Prostate gland (tissue), 2 donors: ENCODE data around the gene RBM18.

ENCODE experiments used
- POLR2A ChIP-seq: fragments of 450-650 bp; IDR thresholded peaks from one replicate; pipeline ENCODE4 v1.6.1; 2016; ENCODE audit warnings: antibody characterized with exemption, mild to moderate bottlenecking
- POLR2AphosphoS5 ChIP-seq: sonication (generic); formaldehyde crosslinking; IDR thresholded peaks from one replicate; pipeline ENCODE4 v1.6.1; 2017; ENCODE audit warnings: antibody characterized with exemption
- TF ChIP-seq, protein P1 (sequence below), 4 experiments: fragments of 200-600 bp in 2 of 4; fragments of 450-650 bp in 2 of 4; sonication (generic) in 2 of 4; IDR thresholded peaks; 1 replicate in 3 of 4; 2 replicates in 1 of 4; pipeline ENCODE4 v1.5.1; 2016 to 2019; ENCODE audit warnings: antibody characterized with exemption in 4 of 4, mild to moderate bottlenecking in 2 of 4, moderate library complexity in 2 of 4

- TF ChIP-seq, protein P1, sequence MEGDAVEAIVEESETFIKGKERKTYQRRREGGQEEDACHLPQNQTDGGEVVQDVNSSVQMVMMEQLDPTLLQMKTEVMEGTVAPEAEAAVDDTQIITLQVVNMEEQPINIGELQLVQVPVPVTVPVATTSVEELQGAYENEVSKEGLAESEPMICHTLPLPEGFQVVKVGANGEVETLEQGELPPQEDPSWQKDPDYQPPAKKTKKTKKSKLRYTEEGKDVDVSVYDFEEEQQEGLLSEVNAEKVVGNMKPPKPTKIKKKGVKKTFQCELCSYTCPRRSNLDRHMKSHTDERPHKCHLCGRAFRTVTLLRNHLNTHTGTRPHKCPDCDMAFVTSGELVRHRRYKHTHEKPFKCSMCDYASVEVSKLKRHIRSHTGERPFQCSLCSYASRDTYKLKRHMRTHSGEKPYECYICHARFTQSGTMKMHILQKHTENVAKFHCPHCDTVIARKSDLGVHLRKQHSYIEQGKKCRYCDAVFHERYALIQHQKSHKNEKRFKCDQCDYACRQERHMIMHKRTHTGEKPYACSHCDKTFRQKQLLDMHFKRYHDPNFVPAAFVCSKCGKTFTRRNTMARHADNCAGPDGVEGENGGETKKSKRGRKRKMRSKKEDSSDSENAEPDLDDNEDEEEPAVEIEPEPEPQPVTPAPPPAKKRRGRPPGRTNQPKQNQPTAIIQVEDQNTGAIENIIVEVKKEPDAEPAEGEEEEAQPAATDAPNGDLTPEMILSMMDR (IDR thresholded peaks at IDR 0.05): no peak
- TF ChIP-seq POLR2A: no peak
- TF ChIP-seq POLR2AphosphoS5: no peak
Observed at GRCh38 chr9:122220673-122221182, 43.9 kb downstream of the RBM18 start.
